Left colon (tissue), 2 donors: ENCODE data around the gene TPM2. TPM values are rescaled to one million over a fixed set of nuclear protein-coding genes. Genes with fewer than 3 reads are reported as not detected.

Experiments
- ATAC-seq: fragments of 200-7000 bp; cut with Tn5 transposase; one replicate; pipeline ENCODE4 v1.9.1; 2020; ENCODE audit warnings: mild to moderate bottlenecking, moderate library complexity
- DNase-seq, 2 donors: peaks; one replicate each; pipeline ENCODE4 v3.0.0-alpha.2; 2020
- intact Hi-C, 2 donors: fragments of 100-400 bp; cut with DNase I in 1 of 2; cut with micrococcal nuclease in 1 of 2; formaldehyde crosslinking; loops; one replicate each; pipeline versions ENCODE4 v1.11.2 to v1.14.0; 2022; cut with DNase I, micrococcal nuclease
- total RNA-seq, 2 donors: library from RNA; stranded (reverse); fragmentation: NEBNext Ultra II Directional; extraction: Animal tissue kit (Norgen Biotek cat#: 25700); gene quantifications; one replicate each; pipeline ENCODE4 v1.2.1, GENCODE V29; 2021
- donor health status: DM: no; HTN: no; CAD: no.
- donor health status: DM: yes; HTN: yes; CAD: no.

The TPM2 gene
- total RNA-seq, 2 donors from 2014 or later = 25.9 to 277 TPM

DNA sequence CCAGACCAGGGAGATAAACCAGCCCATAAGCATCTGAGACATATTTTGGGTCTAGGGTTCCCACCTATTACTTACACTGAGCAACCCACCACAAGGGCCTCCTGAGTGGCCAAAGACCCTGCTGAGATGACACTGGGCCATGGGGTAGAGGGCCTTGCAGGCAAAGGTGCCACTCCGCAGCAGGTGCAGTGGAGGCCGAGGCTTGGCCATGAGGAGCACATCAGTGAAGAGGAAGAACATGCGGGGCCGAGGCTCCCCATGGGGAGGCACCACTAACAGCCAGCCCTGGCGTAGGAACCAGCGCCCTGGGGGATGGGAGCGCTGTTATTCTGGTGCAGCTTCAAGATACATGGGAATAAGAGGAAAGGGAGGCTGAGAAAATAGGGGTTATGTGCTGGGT, 27.3 kb downstream of the TPM2 start:
- DNase-seq (no peak), ATAC-seq (no peak)
- intact Hi-C loops = no loop called here

GRCh38 chr9:35661756-35662350, 27.9 kb downstream of the TPM2 start:
- no peak for DNase-seq
- no peak for ATAC-seq
- intact Hi-C loops = no loop called here

GRCh38 chr9:35660966-35661415, 28.7 kb downstream of the TPM2 start:
- ATAC-seq = peak; percentile 43
- peak; percentile 76 to 77 for DNase-seq
- intact Hi-C loops = no loop called here

DNA sequence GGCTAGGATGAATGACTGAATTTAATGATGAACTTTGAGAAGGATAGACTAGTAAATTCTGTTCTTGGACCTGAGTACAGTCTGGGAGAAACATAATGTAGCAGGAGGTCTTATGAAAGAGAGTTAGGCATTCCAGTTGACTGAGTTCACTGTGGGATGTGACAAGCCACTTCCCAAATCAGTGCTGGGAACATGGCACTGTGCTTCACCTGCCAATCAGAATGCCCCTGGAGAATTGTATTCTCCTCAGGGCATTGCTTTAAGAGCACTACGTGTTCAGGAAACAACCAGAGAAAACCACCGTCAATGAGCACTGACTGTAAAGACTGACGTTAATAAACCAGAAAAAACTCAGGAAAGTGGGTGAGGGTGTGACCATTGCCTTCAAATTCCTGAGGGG, 30.4 kb downstream of the TPM2 start:
- ATAC-seq (no peak), DNase-seq (no peak)
- intact Hi-C loops = loop anchor here in 1 of 2 donors (5.0 to 10.0 kb wide), 2 partner anchors 33 to 75 kb away; partner anchors contain the start of genes CREB3 and TLN1

GRCh38 chr9:35658968-35659220, 30.8 kb downstream of the TPM2 start:
- ATAC-seq (peak; percentile 2), DNase-seq (peak in 1 of 2 donors; percentile 45)
- intact Hi-C loops = loop anchor here in 1 of 2 donors (5.0 to 10.0 kb wide), 2 partner anchors 33 to 76 kb away; partner anchors contain the start of genes CREB3 and TLN1

GRCh38 chr9:35658137-35658967, 31.4 kb downstream of the TPM2 start, which contains the start of gene CCDC107:
TSS of gene CCDC107 (plus strand) at chr9:35658292. CDS start at chr9:35658380, 88 bp downstream.
- ATAC-seq = peak; percentile 68
- DNase-seq = peak; percentile 78 to 88
- intact Hi-C loops = loop anchor here in 1 of 2 donors (5.0 to 10.0 kb wide), 2 partner anchors 34 to 76 kb away; partner anchors contain the start of genes CREB3 and TLN1

- intact Hi-C loops = loop anchor here in 1 of 2 donors (5.0 to 10.0 kb wide), 2 partner anchors 35 to 77 kb away; partner anchors contain the start of genes CREB3 and TLN1
- DNase-seq (peak; percentile 94 to 99), ATAC-seq (peak; percentile 84)
Measured at GRCh38 chr9:35657546-35658136, 32.1 kb downstream of the TPM2 start, which contains the start of gene RMRP. TSS of gene RMRP (minus strand) at chr9:35658019.

DNA sequence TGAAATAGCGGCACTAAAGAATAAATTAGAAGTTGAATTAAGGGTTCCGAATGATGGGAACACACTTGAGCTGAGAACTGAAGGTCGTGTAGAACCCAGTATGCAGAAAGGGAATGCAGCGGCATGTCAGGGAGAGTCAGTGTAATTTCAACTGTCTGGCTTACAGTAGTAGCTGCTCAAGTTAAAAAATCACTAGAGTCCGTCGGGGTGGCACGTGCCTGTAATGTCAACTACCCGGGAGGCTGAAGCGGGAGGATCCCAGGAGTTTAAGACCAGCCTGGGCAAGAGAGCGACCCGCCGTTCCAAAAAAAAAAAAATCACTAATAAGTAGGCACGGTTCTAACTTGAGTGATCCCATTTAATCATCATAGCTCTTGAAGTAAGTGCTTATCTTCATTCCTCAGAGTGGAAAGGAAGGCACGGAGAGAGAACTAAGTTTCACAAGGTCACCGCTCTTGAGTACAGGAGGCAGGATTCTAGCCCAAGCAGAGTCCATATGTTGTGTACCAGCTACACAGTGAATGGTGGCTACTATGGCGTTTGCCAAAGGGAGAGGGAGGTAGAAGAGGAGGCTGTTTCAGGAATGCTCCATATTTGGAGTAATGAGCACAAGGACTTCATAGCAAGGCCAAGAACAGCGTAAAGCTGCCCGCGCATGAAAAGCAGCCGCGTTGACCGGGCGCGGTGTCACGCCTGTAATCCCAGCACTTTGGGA, 32.7 kb downstream of the TPM2 start:
- DNase-seq (no peak), ATAC-seq (peak; percentile 8)
- intact Hi-C loops = loop anchor here in 1 of 2 donors (5.0 to 10.0 kb wide), 2 partner anchors 35 to 78 kb away; partner anchors contain the start of genes CREB3 and TLN1

GRCh38 chr9:35656348-35656747, 33.4 kb downstream of the TPM2 start:
- no peak for ATAC-seq
- intact Hi-C loops = loop anchor here in 1 of 2 donors (5.0 to 10.0 kb wide), 2 partner anchors 36 to 78 kb away; partner anchors contain the start of genes CREB3 and TLN1
- DNase-seq = no peak

GRCh38 chr9:35653611-35654010, 36.1 kb downstream of the TPM2 start:
- DNase-seq (no peak), ATAC-seq (no peak)
- intact Hi-C loops = loop anchor here in 1 of 2 donors (10.0 kb wide), 1 partner anchor 81 kb away; the partner anchor contains the start of genes CREB3 and TLN1

DNA sequence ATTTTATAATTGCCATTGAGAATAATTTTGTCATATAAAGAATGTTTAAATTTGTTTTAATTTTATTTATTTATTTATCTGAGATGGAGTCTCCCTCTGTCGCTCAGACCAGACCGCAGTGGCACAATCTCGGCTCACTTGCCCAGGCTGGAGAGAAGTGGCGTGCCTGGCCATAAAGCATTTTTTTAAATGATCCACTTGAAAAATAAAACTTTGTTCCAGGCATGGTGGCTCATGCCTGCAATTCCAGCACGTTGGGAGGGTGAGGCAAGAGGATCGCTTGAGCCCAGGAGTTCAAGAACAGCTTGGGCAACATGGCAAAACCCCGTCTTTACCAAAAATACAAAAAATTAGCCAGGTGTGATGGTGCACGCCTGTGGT, 36.9 kb downstream of the TPM2 start:
- intact Hi-C loops = loop anchor here in 1 of 2 donors (10.0 kb wide), 1 partner anchor 82 kb away; the partner anchor contains the start of genes CREB3 and TLN1
- DNase-seq (peak; percentile 26 to 41), ATAC-seq (peak; percentile 16)

DNA sequence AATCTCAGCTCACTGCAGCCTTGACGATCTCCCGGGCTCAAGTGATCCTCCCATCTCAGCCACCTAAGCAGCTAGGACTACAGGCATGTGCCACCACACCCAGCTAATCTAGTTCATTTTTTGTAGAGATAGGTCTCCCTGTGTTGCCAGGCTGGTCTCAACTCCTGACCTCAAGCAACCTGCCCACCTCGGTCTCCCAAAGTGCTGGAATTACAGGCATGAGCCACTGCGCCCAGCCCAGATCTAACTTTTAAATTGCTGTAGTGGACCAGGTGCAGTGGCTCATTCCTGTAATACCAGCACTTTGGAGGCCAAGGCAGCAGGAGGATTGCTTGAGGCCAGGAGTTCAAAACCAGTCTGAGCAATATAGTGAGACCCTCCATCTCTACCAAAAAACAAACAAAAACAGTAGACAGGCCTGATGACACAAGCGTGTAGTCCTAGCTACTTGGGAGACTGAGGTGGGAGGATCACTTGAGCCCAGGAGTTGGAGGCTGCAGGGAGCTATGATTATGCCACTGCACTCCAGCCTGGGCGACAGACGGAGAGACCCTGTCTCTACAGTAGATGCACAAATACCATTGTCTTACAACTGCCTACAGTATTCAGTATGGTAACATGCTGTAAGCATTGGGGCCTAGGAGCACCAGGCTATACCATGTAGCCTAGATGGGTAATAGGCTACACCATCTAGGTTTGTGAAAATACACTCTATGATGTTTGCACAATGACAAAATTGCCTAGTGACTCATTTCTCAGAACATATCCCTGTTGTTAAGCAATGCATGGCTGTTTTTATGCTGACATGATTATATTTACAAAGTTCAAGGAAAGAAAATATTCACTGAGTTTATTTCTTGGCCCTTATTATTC, 37.5 kb downstream of the TPM2 start:
- intact Hi-C loops = loop anchor here in 1 of 2 donors (10.0 kb wide), 1 partner anchor 83 kb away; the partner anchor contains the start of genes CREB3 and TLN1
- peak; percentile 77 for ATAC-seq
- peak; percentile 38 to 50 for DNase-seq

- intact Hi-C loops = loop anchor here in 1 of 2 donors (10.0 kb wide), 1 partner anchor 84 kb away; the partner anchor contains the start of genes CREB3 and TLN1
- DNase-seq (peak in 1 of 2 donors; percentile 43), ATAC-seq (no peak)
Measured at GRCh38 chr9:35650341-35651158, 39.2 kb downstream of the TPM2 start, which contains the start of gene SIT1. TSS of gene SIT1 (minus strand) at chr9:35650931. CDS start at chr9:35650853, 78 bp downstream.

GRCh38 chr9:35649431-35650340, 40.0 kb downstream of the TPM2 start:
- ATAC-seq = no peak
- DNase-seq = peak in 1 of 2 donors; percentile 63
- intact Hi-C loops = loop anchor here in 1 of 2 donors (10.0 kb wide), 1 partner anchor 85 kb away; the partner anchor contains the start of genes CREB3 and TLN1
